Right lobe of liver (tissue), 6 donors: ENCODE measurements around the gene ALDH2. TPM values are rescaled to one million over a fixed set of nuclear protein-coding genes. Genes with fewer than 3 reads are reported as not detected.

Experiments used
- ATAC-seq, 4 donors: fragments of 200-7000 bp; cut with Tn5 transposase; one replicate each; pipeline ENCODE4 v1.9.1; 2020; ENCODE audit warnings: mild to moderate bottlenecking in 4 of 4, moderate library complexity in 4 of 4
- DNase-seq, 3 donors: peaks; one replicate each; pipeline ENCODE4 v3.0.0-alpha.2; 2020
- H3K27ac ChIP-seq, 3 donors: fragments of 200-600 bp; one replicate each; pipeline ENCODE4 v1.8.0; 2022
- H3K27me3 ChIP-seq, 2 donors: fragments of 200-600 bp; one replicate each; pipeline ENCODE4 v1.8.0; 2022
- H3K36me3 ChIP-seq, 4 donors: fragments of 200-600 bp; sonication (generic) in 1 of 4; one replicate each; pipeline versions ENCODE4 v1.5.1 to v1.8.0; 2017 to 2022; ENCODE audit warnings: control low read depth in 1 of 4
- H3K4me1 ChIP-seq, 4 donors: fragments of 200-600 bp; sonication (generic) in 1 of 4; one replicate each; pipeline versions ENCODE4 v1.5.1 to v1.8.0; 2017 to 2022; ENCODE audit warnings: control low read depth in 1 of 4
- H3K4me3 ChIP-seq, 3 donors: fragments of 200-600 bp; one replicate each; pipeline ENCODE4 v1.8.0; 2022
- H3K9me3 ChIP-seq, 4 donors: fragments of 200-600 bp; sonication (generic) in 1 of 4; one replicate each; pipeline versions ENCODE4 v1.5.1 to v1.8.0; 2017 to 2022; ENCODE audit warnings: control low read depth in 1 of 4
- POLR2A ChIP-seq: fragments of 450-650 bp; IDR thresholded peaks from one replicate; pipeline ENCODE4 v1.6.1; 2017; ENCODE audit warnings: antibody characterized with exemption, mild to moderate bottlenecking
- WGBS: methylation state at CpG from one replicate; pipeline ENCODE4 v1.1.6; 2018; ENCODE audit warnings: low coverage, low lambda C conversion rate; ENCODE audit not compliant: insufficient coverage; ENCODE audit errors: missing lambda C conversion rate; 5-methylcytosine and 5-hydroxymethylcytosine counted together
- intact Hi-C, 2 donors: fragments of 100-400 bp; cut with DNase I; formaldehyde crosslinking; loops; one replicate each; pipeline versions ENCODE4 v1.11.2 to v1.14.1; 2022
- total RNA-seq, 6 experiments: library from RNA; depleted of rRNA in 2 of 6; stranded (reverse); fragments of >200 nt in 2 of 6; fragmentation: NEBNext Ultra II Directional in 3 of 6; extraction: Animal tissue kit (Norgen Biotek cat#: 25700) in 3 of 6; gene quantifications; one replicate each; pipeline versions ENCODE4 v1.1.0 to v1.2.4, GENCODE V29; 2016 to 2023
- TF ChIP-seq, protein P1 (sequence below), 4 donors: fragments of 200-600 bp in 3 of 4; fragments of 450-650 bp in 1 of 4; IDR thresholded peaks; one replicate each; pipeline versions ENCODE4 v1.5.1 to v1.8.0; 2016 to 2022; ENCODE audit warnings: antibody characterized with exemption in 4 of 4, mild to moderate bottlenecking in 2 of 4
- donor health status: DM: no; HTN: yes; CAD: no.
- donor health status: DM: no; HTN: no; CAD: no.
- donor health status: DM: no; HTN: no; CAD: no.
- donor health status: DM: no; HTN: yes; CAD: no.
- donor health status: DM: no; HTN: yes; CAD: no.

The ALDH2 gene
- total RNA-seq, 6 experiments from 2014 or later: 287 to 1,060 (median 749) TPM

DNA sequence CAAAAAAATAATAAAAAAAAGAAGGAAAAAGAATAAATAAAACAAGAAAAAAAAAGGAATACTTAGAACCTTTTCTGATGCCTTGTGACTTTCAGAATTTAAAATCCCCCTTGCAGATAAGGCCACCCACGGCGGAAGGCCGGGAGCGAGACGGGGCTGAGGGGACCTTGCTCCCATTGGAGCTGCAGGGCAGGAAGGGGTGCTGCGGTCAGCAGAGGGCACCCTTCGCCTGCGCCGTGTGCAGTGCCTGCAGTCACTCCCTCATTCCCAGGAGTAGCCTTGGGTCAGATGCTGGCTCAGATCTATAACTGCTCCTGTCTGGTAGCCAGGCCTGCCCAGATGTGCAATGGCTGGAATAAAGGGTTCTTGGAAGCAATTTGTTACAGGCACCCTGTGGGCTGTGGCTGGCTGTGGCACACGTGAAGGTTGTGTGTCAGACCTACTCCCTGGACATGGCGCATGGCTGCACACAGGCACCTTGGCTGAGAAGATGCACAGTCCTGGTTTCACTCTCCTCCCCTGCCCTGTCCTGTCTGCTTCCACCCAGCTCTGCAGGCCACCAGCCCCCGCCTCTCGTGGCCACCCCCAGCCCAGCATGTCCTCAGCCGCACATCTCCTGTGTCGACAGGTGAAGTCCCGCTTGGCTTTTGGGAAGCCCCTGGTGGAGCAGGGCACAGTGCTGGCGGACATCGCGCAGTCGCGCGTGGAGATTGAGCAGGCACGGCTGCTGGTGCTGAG lies 13.4 kb upstream of the ALDH2 start:
- intact Hi-C loops: loop anchor here in 1 of 2 donors (10.0 kb wide), 1 partner anchor 61 kb away; no protein-coding TSS in a partner anchor
- Histone ChIP-seq H3K36me3 (peaks cover 0 to 9% (median 0%) of the 10 kb centered on the region in 4 donors), H3K4me1 (peaks cover 0 to 38% (median 15%) of the 10 kb centered on the region in 4 donors), H3K27ac (no peak overlapping the region), H3K27me3 (no peaks in the 10 kb centered on the region), H3K4me3 (no peak overlapping the region), H3K9me3 (no peaks in the 10 kb centered on the region)
- TF ChIP-seq, protein P1, sequence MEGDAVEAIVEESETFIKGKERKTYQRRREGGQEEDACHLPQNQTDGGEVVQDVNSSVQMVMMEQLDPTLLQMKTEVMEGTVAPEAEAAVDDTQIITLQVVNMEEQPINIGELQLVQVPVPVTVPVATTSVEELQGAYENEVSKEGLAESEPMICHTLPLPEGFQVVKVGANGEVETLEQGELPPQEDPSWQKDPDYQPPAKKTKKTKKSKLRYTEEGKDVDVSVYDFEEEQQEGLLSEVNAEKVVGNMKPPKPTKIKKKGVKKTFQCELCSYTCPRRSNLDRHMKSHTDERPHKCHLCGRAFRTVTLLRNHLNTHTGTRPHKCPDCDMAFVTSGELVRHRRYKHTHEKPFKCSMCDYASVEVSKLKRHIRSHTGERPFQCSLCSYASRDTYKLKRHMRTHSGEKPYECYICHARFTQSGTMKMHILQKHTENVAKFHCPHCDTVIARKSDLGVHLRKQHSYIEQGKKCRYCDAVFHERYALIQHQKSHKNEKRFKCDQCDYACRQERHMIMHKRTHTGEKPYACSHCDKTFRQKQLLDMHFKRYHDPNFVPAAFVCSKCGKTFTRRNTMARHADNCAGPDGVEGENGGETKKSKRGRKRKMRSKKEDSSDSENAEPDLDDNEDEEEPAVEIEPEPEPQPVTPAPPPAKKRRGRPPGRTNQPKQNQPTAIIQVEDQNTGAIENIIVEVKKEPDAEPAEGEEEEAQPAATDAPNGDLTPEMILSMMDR (IDR thresholded peaks at IDR 0.05): peak; percentile 87 to 93 (median 91)
- TF ChIP-seq POLR2A: no peak
- WGBS: 67% methylated on average over 17 of the region's 23 CpGs
- peak; percentile 88 to 94 (median 92) for ATAC-seq
- DNase-seq: peak; percentile 70 to 79 (median 79)

DNA sequence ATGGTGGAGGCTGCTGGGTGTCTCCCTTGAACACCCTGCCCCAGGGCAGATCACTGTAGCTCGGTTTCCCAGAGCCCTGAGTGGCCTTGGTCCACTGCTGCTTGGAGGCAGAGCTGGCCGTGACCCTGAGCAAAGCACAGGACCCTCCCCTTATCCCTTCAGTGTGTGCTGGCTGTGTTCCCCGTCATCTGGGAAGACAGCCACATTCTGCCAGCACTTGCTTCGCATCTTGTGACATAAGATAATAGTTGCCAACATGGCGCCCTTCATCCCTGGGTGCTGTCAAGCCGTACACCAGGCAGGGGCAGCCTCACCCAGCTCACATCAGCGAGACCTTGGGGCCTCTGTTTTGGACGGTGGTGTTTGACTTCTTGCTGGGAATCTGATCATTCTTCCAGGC lies 12.1 kb upstream of the ALDH2 start:
- DNase-seq (no peak), ATAC-seq (no peak)
- no peak overlapping the region for H3K4me3 ChIP-seq
- peaks cover 0 to 9% (median 0%) of the 10 kb centered on the region in 4 donors for H3K36me3 ChIP-seq
- TF ChIP-seq POLR2A: no peak
- TF ChIP-seq, protein P1 (IDR thresholded peaks at IDR 0.05): no peak
- peaks cover 0 to 32% (median 11%) of the 10 kb centered on the region in 4 donors for H3K4me1 ChIP-seq
- intact Hi-C loops: loop anchor here in 1 of 2 donors (10.0 kb wide), 1 partner anchor 60 kb away; no protein-coding TSS in a partner anchor
- H3K27me3 ChIP-seq: no peaks in the 10 kb centered on the region
- no peak overlapping the region for H3K27ac ChIP-seq
- WGBS: 43% methylated on average over 1 of the region's 8 CpGs
- H3K9me3 ChIP-seq: no peaks in the 10 kb centered on the region

DNA sequence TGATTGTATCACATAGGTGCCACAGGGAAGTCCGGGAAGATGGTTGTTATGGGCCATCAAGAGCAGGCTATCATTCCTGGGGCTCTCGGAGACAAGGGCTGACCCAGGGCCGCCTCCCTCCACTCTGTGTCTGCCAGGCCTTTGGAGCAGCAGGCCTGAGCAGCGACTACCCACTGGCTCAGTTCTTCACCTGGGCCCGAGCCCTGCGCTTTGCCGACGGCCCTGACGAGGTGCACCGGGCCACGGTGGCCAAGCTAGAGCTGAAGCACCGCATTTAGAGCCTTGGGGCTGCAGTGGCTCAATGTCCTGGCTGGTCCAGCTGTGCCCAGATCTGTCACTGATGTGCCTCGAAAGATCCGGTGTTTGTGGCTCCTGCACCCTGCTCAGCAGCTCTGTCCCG lies 10.5 kb upstream of the ALDH2 start:
- DNase-seq: no peak

DNA sequence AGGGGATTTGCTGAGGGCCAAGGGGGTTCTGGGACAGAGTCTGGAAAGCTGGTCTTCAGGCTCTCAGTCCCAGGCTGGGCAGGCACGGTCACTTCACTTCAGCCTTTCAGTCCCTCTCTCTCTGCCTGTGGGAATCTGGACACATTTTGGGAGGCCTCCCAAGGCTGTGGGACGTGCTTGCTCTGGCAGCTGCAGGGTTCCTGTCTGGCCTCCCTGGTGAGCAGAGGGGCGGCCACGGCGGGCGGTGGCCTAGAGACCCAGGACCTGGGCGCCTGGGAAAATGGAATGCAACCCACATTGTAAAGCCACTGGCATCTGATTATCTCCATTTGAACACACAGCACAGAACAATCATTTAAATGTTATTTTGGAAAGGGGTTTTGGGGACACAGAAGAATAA lies 10.1 kb upstream of the ALDH2 start:
- Histone ChIP-seq H3K27me3 (no peaks in the 10 kb centered on the region), H3K9me3 (no peaks in the 10 kb centered on the region), H3K27ac (peak overlapping the region in 1 of 3 donors; percentile 63), H3K4me3 (no peak overlapping the region), H3K4me1 (peaks cover 0 to 31% (median 10%) of the 10 kb centered on the region in 4 donors), H3K36me3 (peaks cover 0 to 5% (median 0%) of the 10 kb centered on the region in 4 donors)
- TF ChIP-seq, protein P1 (IDR thresholded peaks at IDR 0.05): no peak
- no peak for TF ChIP-seq POLR2A
- WGBS: 68% methylated on average over 5 of the region's 7 CpGs
- intact Hi-C loops: loop anchor here in 1 of 2 donors (10.0 kb wide), 1 partner anchor 58 kb away; no protein-coding TSS in a partner anchor
- ATAC-seq (no peak), DNase-seq (no peak)

More for the DNA sequence above, 10.5 kb upstream of the ALDH2 start:
- Histone ChIP-seq H3K27ac (no peak overlapping the region), H3K9me3 (no peaks in the 10 kb centered on the region), H3K27me3 (no peaks in the 10 kb centered on the region), H3K36me3 (peaks cover 0 to 5% (median 0%) of the 10 kb centered on the region in 4 donors), H3K4me3 (no peak overlapping the region), H3K4me1 (peaks cover 0 to 31% (median 10%) of the 10 kb centered on the region in 4 donors)
- WGBS: no CpG with 5 or more reads among the region's 15 CpGs
- TF ChIP-seq POLR2A: no peak
- TF ChIP-seq, protein P1 (IDR thresholded peaks at IDR 0.05): no peak
- intact Hi-C loops: loop anchor here in 1 of 2 donors (10.0 kb wide), 1 partner anchor 59 kb away; no protein-coding TSS in a partner anchor
- no peak for ATAC-seq
